Measurements from ENCODE around the gene TBC1D23.
"Not testable (repeated sequence)": the region's sequence is repeated elsewhere in the genome, so short reads cannot be mapped to it uniquely, and the experiment has no call there.

TBC1D23 gene

GRCh38 chr3:100260685-100261484, at the start of gene TBC1D23:
Gene TBC1D23, plus strand, starts transcription at chr3:100260992. Its CDS starts 27 bp downstream, at chr3:100261019.
- peak; percentile 90 to 92 (median 90) for DNase-seq (ENCODE audit: low read depth in 3 of 3, low spot score in 1 of 3)

GRCh38 chr3:100213891-100214573, 46.8 kb upstream of the TBC1D23 start:
- DNase-seq (ENCODE audit: low read depth in 3 of 3, low spot score in 1 of 3), result no peak

- DNase-seq (ENCODE audit: low read depth in 3 of 3, low spot score in 1 of 3), result no peak
Measured at GRCh38 chr3:100214574-100214964, 46.2 kb upstream of the TBC1D23 start.

- DNase-seq (ENCODE audit: low read depth in 3 of 3, low spot score in 1 of 3), result no peak
Measured at GRCh38 chr3:100216713-100217112, 44.1 kb upstream of the TBC1D23 start.

GRCh38 chr3:100221159-100221558, 39.6 kb upstream of the TBC1D23 start:
- no peak for DNase-seq (ENCODE audit: low read depth in 3 of 3, low spot score in 1 of 3)

- DNase-seq (ENCODE audit: low read depth in 3 of 3, low spot score in 1 of 3), result no peak
Measured at GRCh38 chr3:100225193-100225592, 35.6 kb upstream of the TBC1D23 start.

- no peak for DNase-seq (ENCODE audit: low read depth in 3 of 3, low spot score in 1 of 3)
Measured at GRCh38 chr3:100225883-100226282, 34.9 kb upstream of the TBC1D23 start.

GRCh38 chr3:100226712-100227429, 33.9 kb upstream of the TBC1D23 start:
- no peak for DNase-seq (ENCODE audit: low read depth in 3 of 3, low spot score in 1 of 3)

GRCh38 chr3:100227511-100227921, 33.3 kb upstream of the TBC1D23 start:
- DNase-seq (ENCODE audit: low read depth in 3 of 3, low spot score in 1 of 3), result no peak

- DNase-seq (ENCODE audit: low read depth in 3 of 3, low spot score in 1 of 3), result no peak
Measured at GRCh38 chr3:100228247-100228646, 32.5 kb upstream of the TBC1D23 start.

- not testable (repeated sequence) for DNase-seq (ENCODE audit: low read depth in 3 of 3, low spot score in 1 of 3)
Measured at GRCh38 chr3:100229188-100229587, 31.6 kb upstream of the TBC1D23 start.

- no peak for DNase-seq (ENCODE audit: low read depth in 3 of 3, low spot score in 1 of 3)
Measured at GRCh38 chr3:100230710-100231109, 30.1 kb upstream of the TBC1D23 start.

- DNase-seq (ENCODE audit: low read depth in 3 of 3, low spot score in 1 of 3), result no peak
Measured at GRCh38 chr3:100231668-100232067, 29.1 kb upstream of the TBC1D23 start.

- no peak for DNase-seq (ENCODE audit: low read depth in 3 of 3, low spot score in 1 of 3)
Measured at GRCh38 chr3:100234364-100234763, 26.4 kb upstream of the TBC1D23 start.

- DNase-seq (ENCODE audit: low read depth in 3 of 3, low spot score in 1 of 3), result no peak
Measured at GRCh38 chr3:100238599-100238998, 22.2 kb upstream of the TBC1D23 start.

GRCh38 chr3:100242471-100242870, 18.3 kb upstream of the TBC1D23 start:
- DNase-seq (ENCODE audit: low read depth in 3 of 3, low spot score in 1 of 3), result not testable (repeated sequence)

GRCh38 chr3:100244264-100244663, 16.5 kb upstream of the TBC1D23 start:
- DNase-seq (ENCODE audit: low read depth in 3 of 3, low spot score in 1 of 3), result no peak

GRCh38 chr3:100245136-100245535, 15.7 kb upstream of the TBC1D23 start:
- no peak for DNase-seq (ENCODE audit: low read depth in 3 of 3, low spot score in 1 of 3)

GRCh38 chr3:100245927-100246326, 14.9 kb upstream of the TBC1D23 start:
- DNase-seq (ENCODE audit: low read depth in 3 of 3, low spot score in 1 of 3), result no peak

GRCh38 chr3:100246999-100247398, 13.8 kb upstream of the TBC1D23 start:
- DNase-seq (ENCODE audit: low read depth in 3 of 3, low spot score in 1 of 3), result no peak

GRCh38 chr3:100252001-100252400, 8.8 kb upstream of the TBC1D23 start:
- no peak for DNase-seq (ENCODE audit: low read depth in 3 of 3, low spot score in 1 of 3)
